Esophagus muscularis mucosa (tissue), 4 donors: ENCODE measurements around the gene OR4F16. TPM values are rescaled to one million over a fixed set of nuclear protein-coding genes. Genes with fewer than 3 reads are reported as not detected.
"Not testable (repeated sequence)": the region's sequence is repeated elsewhere in the genome, so short reads cannot be mapped to it uniquely, and the experiment has no call there.

Experiments
- DNase-seq: peaks from one replicate; pipeline ENCODE4 v3.0.0-alpha.2; 2017; ENCODE audit errors: extremely low spot score
- H3K27ac ChIP-seq, 4 donors: fragments of 200-600 bp; sonication (generic); replicated peaks in 1 of 4; 1 replicate in 3 of 4; 2 replicates in 1 of 4; pipeline ENCODE4 v1.5.1; 2016 to 2019; ENCODE audit warnings: mild to moderate bottlenecking in 1 of 4
- H3K27me3 ChIP-seq, 4 donors: fragments of 200-600 bp; sonication (generic); one replicate each; pipeline versions ENCODE4 v1.5.1 to v1.6.0; 2016 to 2019
- H3K36me3 ChIP-seq, 4 donors: fragments of 200-600 bp; sonication (generic); one replicate each; pipeline ENCODE4 v1.5.1; 2016 to 2019
- H3K4me1 ChIP-seq, 4 donors: fragments of 200-600 bp; sonication (generic); one replicate each; pipeline ENCODE4 v1.5.1; 2016 to 2019
- H3K4me3 ChIP-seq, 4 donors: fragments of 200-600 bp; sonication (generic); 1 replicate in 2 of 4; 2 replicates in 2 of 4; pipeline ENCODE4 v1.5.1; 2016 to 2019; ENCODE audit warnings: mild to moderate bottlenecking in 4 of 4, moderate library complexity in 1 of 4
- H3K9me3 ChIP-seq, 4 donors: fragments of 200-600 bp; sonication (generic); 1 replicate in 3 of 4; 2 replicates in 1 of 4; pipeline ENCODE4 v1.5.1; 2016 to 2019
- WGBS: methylation state at CpG from one replicate; pipeline ENCODE4 v1.1.5; 2018; 5-methylcytosine and 5-hydroxymethylcytosine counted together
- intact Hi-C: fragments of 100-400 bp; cut with DNase I; formaldehyde crosslinking; loops from one replicate; pipeline ENCODE4 v1.15.1; 2023
- total RNA-seq, 4 donors: library from RNA; depleted of rRNA; stranded (reverse); fragments of >200 nt; gene quantifications; one replicate each; pipeline versions ENCODE4 v1.1.0 to v1.2.1, GENCODE V29; 2016

Gene OR4F16
- total RNA-seq: not detected

GRCh38 chr1:686554-686953, at the start of gene OR4F16:
TSS of gene OR4F16 (minus strand) at chr1:686654. CDS start at chr1:686654, 0 bp downstream.
- intact Hi-C loops, H3K4me1 ChIP-seq, H3K27me3 ChIP-seq, H3K4me3 ChIP-seq, H3K9me3 ChIP-seq, H3K27ac ChIP-seq, DNase-seq, H3K36me3 ChIP-seq: not testable (repeated sequence)

GRCh38 chr1:733649-734048, 47.2 kb upstream of the OR4F16 start:
- H3K27ac ChIP-seq, H3K4me3 ChIP-seq, DNase-seq, H3K36me3 ChIP-seq, H3K4me1 ChIP-seq, H3K9me3 ChIP-seq, intact Hi-C loops, H3K27me3 ChIP-seq: not testable (repeated sequence)
- WGBS: 80% methylated on average over 1 of the region's 3 CpGs

DNA sequence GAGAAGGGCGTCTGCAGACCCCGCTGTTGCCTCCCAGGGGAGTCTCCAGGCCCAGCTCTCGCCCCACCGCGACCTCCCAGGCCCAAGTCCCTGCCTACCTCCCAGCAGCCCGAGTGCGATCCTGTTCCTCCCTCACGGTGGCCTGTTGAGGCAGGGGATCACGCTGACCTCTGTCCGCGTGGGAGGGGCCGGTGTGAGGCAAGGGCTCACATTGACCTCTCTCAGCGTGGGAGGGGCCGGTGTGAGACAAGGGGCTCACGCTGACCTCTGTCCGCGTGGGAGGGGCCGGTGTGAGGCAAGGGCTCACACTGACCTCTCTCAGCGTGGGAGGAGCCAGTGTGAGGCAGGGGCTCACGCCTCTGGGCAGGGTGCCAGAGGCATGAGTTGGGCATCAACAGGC, 40.6 kb upstream of the OR4F16 start:
- H3K36me3 ChIP-seq, H3K4me3 ChIP-seq, DNase-seq, H3K27ac ChIP-seq, H3K27me3 ChIP-seq, H3K4me1 ChIP-seq, H3K9me3 ChIP-seq, intact Hi-C loops: not testable (repeated sequence)
- WGBS: no CpG with 5 or more reads among the region's 20 CpGs

Other genes starting within 250 kb of the OR4F16 start
- not detected for gene OR4F29, start 235.0 kb downstream of the OR4F16 start, total RNA-seq
- 10 to 100 TPM in 2 of 4 donors, 1 to 10 TPM in 2; 6.2 to 28.8 (median 13.9) TPM for gene SAMD11, start 237.3 kb upstream of the OR4F16 start, total RNA-seq